A673 (cell line): Measurements from ENCODE around the gene GMIP.

Experiments
- CTCF ChIP-seq: fragments of 300-800, 200-600 bp; sonication (generic); conservative IDR thresholded peaks from 2 replicates; pipeline ENCODE4 v1.5.1; 2017; ENCODE audit warnings: low read depth, mild to moderate bottlenecking, antibody characterized with exemption, low read length, moderate library complexity, mixed read lengths
- EZH2 ChIP-seq: fragments of 200-600 bp; sonication (generic); IDR thresholded peaks from 2 replicates; pipeline ENCODE4 v1.6.1; 2017; ENCODE audit warnings: borderline replicate concordance, low read depth, mild to moderate bottlenecking, mixed read lengths, antibody characterized with exemption, low read length; ENCODE audit not compliant: poor library complexity, severe bottlenecking

- TF ChIP-seq CTCF (no peak), EZH2 (no peak)
Measured at GRCh38 chr19:19670070-19670551, 26.7 kb upstream of the GMIP start.
